Measurements from ENCODE around the gene CD34. TPM values are rescaled to one million over a fixed set of nuclear protein-coding genes. Genes with fewer than 3 reads are reported as not detected.
"Not testable (repeated sequence)": the region's sequence is repeated elsewhere in the genome, so short reads cannot be mapped to it uniquely, and the experiment has no call there.

Gene CD34
- total RNA-seq, 1 donor from 2014 or later, result 34.3 TPM

- DNase-seq, result no peak
Observed at GRCh38 chr1:207898260-207898659, 12.7 kb downstream of the CD34 start.

GRCh38 chr1:207897188-207897587 lies 13.7 kb downstream of the CD34 start:
- no peak for DNase-seq

- DNase-seq, result no peak
Observed at GRCh38 chr1:207896547-207896946, 14.4 kb downstream of the CD34 start.

- no peak for DNase-seq
Observed at GRCh38 chr1:207894704-207895103, 16.2 kb downstream of the CD34 start.

GRCh38 chr1:207893737-207894582 lies 17.0 kb downstream of the CD34 start:
- DNase-seq, result no peak

GRCh38 chr1:207892764-207893163 lies 18.2 kb downstream of the CD34 start:
- no peak for DNase-seq

GRCh38 chr1:207891148-207891547 lies 19.8 kb downstream of the CD34 start:
- no peak for DNase-seq

GRCh38 chr1:207890136-207890738 lies 20.7 kb downstream of the CD34 start:
- DNase-seq, result peak; percentile 83

- no peak for DNase-seq
Observed at GRCh38 chr1:207888652-207889051, 22.3 kb downstream of the CD34 start.

- DNase-seq, result no peak
Observed at GRCh38 chr1:207887542-207888201, 23.3 kb downstream of the CD34 start.

- no peak for DNase-seq
Observed at GRCh38 chr1:207886227-207886626, 24.7 kb downstream of the CD34 start.

GRCh38 chr1:207885129-207886032 lies 25.5 kb downstream of the CD34 start:
- DNase-seq, result peak; percentile 90

GRCh38 chr1:207884266-207885029 lies 26.5 kb downstream of the CD34 start:
- DNase-seq, result peak; percentile 43

- DNase-seq, result no peak
Observed at GRCh38 chr1:207883660-207884250, 27.2 kb downstream of the CD34 start.

GRCh38 chr1:207883104-207883651 lies 27.7 kb downstream of the CD34 start:
- no peak for DNase-seq

GRCh38 chr1:207882692-207883091 lies 28.2 kb downstream of the CD34 start:
- DNase-seq, result no peak

GRCh38 chr1:207878939-207879338 lies 32.0 kb downstream of the CD34 start:
- DNase-seq, result no peak

GRCh38 chr1:207877914-207878313 lies 33.0 kb downstream of the CD34 start:
- DNase-seq, result not testable (repeated sequence)

GRCh38 chr1:207876131-207876530 lies 34.8 kb downstream of the CD34 start:
- DNase-seq, result no peak

- no peak for DNase-seq
Observed at GRCh38 chr1:207875532-207875931, 35.4 kb downstream of the CD34 start.
